ENCODE measurements around the gene PPCDC.

The PPCDC gene

DNA sequence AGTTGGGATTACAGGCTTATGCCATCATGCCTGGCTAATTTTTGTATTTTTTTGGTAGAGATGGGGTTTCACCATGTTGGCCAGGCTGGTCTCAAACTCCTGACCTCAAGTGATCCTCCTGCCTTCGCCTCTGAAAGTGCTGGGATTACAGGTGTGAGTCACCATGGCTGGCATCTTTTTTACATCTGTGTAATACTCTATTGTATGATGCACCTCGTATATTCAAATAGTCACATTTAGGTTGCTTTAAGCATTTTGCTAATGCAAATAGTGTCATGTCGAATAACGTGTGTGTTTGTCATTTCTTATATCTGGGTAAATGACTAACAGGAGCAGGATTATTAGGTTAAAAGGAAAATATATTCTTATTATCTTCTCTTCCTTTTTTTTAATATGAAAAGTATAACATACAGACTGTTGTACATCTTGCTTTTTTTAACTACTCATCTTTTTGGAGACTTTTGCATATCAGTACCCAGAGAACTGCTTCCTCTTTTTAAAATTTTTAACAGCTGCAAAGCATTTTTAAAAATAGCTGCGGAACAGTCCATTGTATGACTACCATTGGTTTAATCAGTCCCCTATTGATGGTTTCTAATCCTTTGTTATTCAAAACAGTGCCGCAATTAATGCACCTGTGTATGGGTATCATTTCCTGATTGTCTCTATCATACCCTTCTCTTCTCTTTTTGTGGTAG, 14.6 kb upstream of the PPCDC start:
- no peak for DNase-seq (ENCODE audit: low read depth in 2 of 2)

DNA sequence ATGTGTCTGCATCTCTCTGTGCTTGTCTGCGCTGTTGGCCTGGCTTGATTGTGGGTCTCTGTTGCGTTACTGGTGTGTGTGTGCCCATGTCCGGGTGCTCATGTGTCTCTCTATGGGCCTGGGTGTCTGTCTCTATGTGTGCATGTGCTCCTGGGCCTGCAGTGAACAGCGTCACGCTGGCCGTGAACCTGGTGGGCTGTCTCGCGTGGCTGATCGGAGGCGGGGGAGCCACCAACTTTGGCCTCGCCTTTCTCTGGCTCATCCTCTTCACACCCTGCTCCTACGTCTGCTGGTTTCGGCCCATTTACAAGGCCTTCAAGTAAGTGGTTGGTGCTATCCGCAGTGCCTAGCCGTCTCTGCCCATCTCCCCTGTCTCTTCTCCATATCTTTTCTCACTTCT, 7.0 kb upstream of the PPCDC start:
- no peak for DNase-seq (ENCODE audit: low read depth in 2 of 2)

DNA sequence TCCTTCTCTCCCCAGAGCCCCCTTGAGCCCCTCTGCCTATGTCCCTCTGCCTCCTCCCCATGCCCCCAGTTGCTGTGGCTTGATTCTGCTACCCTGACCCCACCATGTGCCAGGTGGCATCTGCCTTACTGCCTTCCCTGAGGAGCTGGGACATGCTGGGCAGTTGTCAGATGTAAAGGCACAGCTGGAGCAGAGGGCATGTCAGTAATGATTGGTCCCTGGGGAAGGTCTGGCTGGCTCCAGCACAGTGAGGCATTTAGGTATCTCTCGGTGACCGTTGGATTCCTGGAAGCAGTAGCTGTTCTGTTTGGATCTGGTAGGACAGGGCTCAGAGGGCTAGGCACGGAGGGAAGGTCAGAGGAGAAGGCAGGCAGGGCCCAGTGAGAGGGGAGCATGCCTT, 3.5 kb upstream of the PPCDC start:
- no peak for DNase-seq (ENCODE audit: low read depth in 2 of 2)

DNA sequence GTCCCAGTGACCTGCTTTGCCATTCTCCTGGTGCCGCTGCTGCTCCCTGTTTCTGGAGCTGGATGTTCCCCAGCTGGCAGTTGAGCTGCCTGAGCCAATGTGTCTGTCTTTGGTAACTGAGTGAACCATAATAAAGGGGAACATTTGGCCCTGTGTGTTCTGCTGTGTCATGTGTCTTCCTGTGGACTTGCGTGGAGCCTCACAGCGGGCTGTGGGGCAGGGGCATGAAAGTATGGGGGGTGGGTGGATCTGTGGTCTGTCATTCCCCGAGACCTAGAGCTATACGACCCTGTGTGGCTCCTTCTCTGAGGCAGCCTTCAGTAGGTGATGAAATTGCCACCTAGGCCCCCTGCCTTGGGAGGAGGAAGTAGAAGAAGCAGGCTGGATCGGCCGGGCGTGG, 2.0 kb upstream of the PPCDC start:
- DNase-seq (ENCODE audit: low read depth in 2 of 2) = no peak

DNA sequence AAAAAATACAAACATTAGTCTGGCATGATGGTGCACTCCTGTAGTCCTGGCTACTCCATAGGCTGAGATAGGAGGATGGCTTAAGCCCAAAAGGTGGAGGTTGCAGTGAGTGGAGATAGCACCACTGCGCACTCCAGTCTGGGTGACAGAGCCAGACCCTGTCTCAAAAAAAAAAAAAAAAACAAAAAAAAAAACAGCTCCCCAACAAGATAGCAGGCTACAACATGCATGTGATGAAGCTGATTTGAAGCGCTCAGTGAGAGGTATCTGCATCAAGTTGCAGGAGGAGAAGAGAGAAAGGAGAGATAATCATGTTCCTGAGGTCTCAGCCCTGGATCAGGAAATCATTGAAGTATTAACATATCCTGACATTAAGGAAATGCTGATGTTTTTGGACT, 608 bp upstream of the PPCDC start:
- no peak for DNase-seq (ENCODE audit: low read depth in 2 of 2)

DNA sequence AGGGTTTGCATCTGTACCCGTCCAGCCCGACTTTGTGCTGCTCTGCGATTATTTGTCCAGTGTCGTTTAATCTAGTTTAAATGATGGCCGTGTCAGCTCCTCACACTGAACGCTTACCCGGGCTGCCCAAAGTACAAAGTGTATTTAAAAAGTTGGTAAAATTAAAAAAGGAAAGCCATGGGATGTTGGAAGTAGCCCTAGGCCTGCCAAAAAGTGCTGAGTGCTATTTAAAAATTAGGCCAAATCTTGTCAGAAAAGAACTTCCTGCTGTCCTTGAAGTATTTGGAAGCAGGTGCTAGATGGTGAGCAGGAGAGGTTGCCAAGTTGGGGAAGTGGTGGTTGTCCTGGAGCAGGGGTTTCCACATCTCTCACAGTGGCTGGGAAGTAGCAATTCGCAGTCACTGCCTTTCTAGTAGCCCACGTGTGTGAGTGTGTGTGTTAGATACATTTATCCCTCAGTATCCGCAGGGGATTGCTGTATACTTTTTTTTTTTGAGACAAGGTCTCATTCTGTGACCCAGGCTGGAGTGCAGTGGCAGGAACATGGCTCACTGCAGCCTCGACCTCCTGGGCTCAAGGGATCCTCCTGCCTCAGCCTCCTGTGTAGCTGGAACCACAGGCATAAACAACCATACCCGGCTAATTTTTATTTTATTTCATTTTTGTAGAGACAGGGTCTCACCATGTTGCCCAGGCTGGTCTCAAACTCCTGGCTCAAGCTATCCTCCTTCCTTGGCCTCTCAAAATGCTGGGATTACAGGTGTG, 664 bp downstream of the PPCDC start:
- DNase-seq (ENCODE audit: low read depth in 2 of 2) = no peak

DNA sequence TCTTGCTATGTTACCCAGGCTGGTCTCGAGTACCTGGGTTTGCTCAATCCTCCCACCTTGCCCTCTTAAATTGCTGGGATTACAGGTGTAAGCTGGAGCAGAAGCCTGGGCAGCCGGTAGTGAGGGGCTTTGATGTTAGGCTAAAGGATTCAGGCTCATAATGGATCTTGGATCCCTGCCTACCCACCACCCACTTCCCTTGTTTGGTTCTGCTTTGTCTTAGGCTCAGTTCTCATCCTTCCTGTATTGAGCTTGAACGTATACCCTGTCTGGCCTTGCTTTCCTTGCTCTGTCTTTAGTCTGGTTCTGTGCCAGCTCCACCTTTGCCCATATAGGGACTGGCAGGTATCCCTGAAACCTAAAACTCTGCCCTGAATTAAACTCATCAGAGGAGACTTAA, 1.7 kb downstream of the PPCDC start:
- DNase-seq (ENCODE audit: low read depth in 2 of 2) = no peak

DNA sequence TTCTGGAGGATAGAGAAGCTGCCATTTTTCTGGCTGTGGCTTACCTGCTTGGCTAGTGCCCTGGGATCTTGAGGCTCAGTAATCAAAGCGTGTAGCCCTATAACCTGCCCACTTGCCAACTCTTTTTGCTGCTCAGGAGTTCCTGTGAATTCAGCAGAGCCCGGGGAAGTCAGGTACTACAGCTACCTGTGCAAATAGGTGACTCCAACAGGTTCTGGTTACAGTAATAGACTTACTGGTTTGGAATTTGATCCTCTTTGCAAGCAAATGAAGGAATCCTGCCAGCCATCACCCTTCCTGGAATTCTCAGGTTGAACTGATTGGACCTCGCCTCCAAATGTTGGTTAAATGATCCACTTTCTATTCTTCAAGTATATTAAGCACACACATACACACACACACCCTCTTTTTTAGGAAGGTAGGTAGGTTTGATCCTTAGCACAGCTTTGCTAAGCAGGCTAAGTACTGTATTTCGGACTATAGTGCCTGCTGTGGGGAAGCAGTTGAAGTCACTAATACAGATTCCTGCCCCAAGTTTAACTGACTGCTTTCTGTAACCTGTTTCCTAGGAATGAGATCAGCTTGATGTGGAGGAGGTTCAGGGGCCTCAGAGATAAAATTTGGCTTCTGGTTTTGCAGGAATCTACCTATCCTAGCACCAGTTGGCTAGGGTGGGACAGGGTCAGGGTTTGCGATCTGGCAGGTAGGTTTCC, 2.3 kb downstream of the PPCDC start:
- DNase-seq (ENCODE audit: low read depth in 2 of 2) = no peak

DNA sequence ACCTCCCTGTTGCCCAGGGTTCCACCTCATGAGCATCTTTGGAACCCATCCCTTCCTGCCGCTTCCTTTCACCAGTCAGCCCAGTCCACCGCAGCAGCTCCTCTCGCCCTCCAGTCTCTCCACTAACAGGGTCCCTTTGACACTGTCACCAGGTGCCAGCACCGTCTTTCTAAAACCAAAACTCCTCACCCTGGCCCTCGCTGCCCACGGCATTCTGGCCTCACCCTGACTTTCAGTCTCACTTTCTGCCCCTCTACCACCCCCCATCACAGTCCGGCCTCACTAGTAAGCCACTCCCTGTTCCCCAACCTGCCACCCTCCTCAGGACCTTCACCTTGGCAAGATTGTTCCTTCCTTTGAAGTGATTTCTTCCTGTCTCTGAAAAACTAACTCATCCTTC, 4.2 kb downstream of the PPCDC start:
- no peak for DNase-seq (ENCODE audit: low read depth in 2 of 2)

DNA sequence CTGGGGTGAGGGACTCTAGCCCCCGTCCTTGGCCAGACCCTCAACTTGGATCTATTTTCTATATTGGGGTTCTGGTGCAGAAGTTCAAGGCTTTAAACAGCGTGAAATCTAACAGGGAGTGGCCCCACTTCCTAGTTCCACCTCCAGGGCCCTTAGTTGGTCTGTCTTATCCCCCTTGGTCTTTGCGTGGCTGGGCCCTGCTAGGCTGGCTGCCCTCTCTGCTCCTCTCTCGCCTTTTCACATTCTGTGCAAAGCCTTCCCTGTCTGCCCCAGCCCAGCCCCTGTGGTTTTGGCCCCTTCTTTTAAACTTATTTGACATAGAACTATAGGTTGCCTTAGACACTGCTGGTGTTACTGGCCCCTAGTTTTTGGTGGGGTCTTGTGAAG, 5.6 kb downstream of the PPCDC start:
- no peak for DNase-seq (ENCODE audit: low read depth in 2 of 2)

DNA sequence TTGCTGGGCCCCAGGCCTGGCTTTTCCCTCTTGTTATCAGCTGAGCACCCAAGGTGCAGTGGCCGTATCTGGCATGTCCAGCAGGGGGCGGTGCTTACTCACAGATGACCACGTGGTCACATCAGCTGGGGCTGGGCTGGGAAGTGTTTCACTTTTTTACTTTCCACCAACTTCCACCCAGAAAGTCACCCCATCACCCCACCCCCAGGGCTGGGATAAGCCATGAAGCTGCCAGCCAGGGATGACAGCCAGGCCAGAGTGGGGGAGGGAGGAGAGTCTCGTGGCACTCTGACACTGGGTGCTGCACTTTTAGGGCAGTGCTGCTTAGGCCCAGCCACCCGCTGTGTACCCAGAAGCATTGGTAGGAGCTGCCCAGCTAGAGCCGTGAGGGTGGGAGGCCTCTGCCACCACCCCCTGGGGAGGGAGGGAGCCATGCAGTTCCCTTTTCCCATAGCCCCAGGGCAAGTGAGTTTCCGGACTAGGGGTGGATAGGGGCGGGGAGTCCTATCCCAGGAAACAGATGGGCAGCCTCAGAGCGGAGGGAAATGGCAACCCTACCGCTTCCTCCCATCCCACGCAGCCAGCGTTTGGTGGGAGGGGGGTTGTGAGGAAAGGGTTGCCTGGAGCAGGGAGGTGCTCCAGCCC, 6.1 kb downstream of the PPCDC start:
- DNase-seq (ENCODE audit: low read depth in 2 of 2) = peak; percentile 64 to 67

DNA sequence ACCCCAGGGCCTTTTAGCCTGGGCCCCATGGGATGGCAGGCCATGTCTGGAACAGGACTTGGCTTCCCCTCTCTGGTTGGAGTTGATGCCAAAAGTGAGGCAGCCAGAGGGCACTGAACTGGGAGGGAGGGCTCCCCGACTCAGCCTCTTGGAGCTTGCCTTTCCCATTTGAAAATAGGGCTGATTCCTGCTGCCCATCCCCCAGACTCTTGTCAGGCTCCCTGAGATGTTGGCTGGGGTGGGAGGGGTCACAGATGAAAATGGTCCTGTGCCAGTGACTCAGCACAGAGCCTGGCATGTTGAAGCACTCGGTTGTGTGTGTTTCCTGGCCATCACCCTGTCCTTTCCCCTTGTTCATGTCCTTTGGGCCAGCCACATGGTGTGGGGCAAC, 6.6 kb downstream of the PPCDC start:
- no peak for DNase-seq (ENCODE audit: low read depth in 2 of 2)

DNA sequence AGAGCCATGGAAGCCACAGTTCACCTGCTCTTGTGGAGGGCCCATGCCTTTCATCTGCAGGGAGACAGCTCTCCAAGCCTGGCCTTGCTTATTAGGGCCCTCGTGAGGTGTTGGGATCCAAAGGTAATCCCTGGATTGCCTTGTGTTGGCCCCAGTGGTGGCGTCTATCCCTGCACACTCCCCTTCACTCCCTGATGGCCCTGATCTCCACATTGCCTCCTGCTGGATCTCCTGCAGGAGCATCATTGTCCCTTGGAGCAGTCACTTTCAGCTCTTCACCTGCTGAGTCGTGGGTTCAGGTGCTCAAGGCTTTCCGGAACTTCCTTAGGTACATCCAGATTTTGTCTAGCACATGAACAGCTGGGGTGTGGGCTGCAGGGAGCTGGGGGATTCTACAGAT, 7.0 kb downstream of the PPCDC start:
- DNase-seq (ENCODE audit: low read depth in 2 of 2) = no peak

DNA sequence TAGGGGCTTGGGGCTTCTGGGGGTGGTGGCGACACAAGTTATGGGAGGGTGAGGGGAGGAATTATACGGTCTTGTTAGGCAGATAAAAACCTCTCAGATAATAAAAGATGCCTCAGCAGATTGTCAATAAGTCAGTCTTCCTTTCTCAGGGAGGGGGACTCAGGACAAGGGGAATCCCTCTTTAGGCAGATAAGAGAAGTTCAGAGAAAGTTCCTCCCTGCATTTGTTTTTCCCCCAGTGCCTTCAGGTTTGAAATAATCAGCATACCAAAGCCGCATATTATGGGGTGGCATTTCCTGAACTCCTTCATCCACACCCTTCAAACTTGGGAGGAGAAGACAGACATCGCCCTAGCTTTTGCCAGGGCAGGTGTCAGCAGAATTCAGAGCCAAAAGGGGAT, 8.5 kb downstream of the PPCDC start:
- DNase-seq (ENCODE audit: low read depth in 2 of 2) = no peak

DNA sequence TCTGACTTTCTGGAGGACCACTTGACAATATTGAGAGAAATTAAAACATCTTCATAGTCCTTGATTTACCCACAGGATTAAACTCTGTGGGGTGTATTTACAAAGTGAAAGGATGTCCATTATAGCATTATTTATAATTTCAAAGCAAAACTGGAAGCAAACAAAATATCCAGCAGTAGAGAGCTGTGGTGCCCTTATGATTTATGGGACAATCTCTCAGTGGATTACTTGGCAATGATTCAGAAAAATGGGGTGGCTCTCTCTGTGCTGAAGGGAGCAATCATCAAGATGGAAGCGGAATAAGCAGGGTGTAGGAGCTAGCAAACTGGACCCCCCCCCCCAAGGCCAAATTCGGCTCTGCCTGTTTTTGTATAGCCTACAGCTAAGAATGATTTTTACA, 9.0 kb downstream of the PPCDC start:
- no peak for DNase-seq (ENCODE audit: low read depth in 2 of 2)

DNA sequence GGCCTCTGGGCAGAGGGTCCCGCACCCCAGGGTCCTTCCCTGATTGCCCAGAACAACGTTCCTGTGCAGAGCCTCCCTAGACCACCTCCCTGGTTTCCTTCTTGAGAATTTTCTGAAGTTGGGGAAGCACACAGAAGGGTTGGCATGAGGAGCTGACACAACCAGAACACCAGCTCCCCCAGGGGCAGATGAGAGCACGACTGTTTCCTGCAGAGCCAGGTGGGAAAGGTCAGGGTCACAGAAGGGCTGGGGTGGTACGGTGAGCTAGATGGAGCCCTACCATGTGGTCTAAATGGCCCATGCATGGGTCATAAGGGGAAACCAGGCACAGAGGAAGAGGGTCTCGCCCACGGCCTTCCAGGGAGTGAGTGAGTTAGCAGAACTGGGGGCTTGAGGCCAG, 10.4 kb downstream of the PPCDC start:
- DNase-seq (ENCODE audit: low read depth in 2 of 2) = no peak

DNA sequence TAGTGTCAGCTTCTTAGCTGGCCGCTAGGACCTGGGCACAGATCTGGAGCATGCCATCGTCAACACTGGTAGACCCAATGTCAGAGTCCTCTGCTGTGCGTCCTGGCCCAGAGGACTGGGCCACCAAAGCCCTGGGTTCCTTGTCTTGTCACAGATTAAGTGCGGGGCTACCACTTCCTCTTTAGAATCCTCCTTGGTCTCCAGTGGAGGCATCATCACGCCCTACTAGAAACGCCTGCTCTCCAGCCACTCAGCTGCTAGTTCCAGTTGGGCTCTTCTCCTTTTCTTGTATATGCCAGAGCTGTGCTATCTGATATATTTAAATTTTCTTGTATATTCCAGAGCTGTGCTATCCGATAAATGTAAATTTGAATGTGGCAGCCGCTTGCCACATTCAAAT, 11.2 kb downstream of the PPCDC start:
- no peak for DNase-seq (ENCODE audit: low read depth in 2 of 2)

DNA sequence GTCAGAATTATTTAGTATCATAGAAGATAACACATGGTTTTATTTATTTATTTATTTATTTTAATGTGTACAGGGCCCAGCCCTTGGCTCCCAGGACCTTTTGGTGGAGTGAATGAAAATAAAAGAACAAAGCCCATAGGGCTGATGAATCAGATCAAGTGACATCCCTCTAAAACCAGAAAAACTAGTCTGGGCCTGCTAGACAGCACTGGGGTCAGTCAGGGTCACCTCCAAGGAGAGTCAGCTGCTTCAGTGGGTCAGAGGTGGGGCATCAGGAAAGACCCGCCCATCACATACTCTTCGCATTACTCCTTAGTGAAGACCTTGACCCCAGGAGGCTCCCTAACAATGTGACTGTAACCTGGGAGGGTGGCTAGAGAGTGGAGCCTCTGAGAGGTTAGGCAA, 12.8 kb downstream of the PPCDC start:
- DNase-seq (ENCODE audit: low read depth in 2 of 2) = no peak

DNA sequence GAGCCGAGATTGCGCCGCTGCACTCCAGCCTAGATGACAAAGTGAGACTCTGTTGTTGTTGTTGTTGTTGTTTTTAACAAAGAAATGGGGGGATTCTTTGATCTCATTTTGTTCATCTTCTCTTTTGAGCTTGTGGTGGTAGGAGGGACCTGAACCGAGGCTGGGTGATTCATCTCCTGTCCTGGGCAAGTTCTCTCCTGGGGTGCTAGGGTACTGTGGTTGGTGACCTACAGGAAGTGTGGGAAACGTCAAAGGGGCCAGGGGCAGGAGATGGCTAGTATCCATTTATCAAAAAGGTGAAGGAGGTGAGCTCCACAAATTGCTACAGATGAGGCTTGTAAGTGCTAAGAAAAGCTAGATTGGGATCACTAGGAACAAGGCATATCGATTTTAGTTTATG, 14.3 kb downstream of the PPCDC start:
- no peak for DNase-seq (ENCODE audit: low read depth in 2 of 2)

DNA sequence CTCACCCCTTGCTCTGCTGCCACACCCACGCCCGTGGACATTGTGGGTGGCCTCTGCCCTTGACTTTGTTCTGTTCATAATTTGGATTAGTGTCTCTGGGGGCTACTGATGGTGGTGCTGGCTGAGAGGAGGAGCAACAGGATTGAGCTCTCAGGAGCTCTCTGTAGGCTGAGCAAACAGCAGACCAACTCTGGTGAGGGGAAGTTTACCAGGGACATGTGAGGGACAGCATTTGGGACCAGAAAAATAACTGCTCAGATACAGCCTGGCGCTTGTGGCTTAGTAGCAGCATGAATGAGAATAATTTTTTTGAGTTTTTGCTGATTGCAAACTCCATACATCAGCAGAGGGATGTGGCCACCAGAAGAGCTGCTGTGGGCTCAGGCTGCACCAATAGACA, 14.8 kb downstream of the PPCDC start:
- no peak for DNase-seq (ENCODE audit: low read depth in 2 of 2)

DNA sequence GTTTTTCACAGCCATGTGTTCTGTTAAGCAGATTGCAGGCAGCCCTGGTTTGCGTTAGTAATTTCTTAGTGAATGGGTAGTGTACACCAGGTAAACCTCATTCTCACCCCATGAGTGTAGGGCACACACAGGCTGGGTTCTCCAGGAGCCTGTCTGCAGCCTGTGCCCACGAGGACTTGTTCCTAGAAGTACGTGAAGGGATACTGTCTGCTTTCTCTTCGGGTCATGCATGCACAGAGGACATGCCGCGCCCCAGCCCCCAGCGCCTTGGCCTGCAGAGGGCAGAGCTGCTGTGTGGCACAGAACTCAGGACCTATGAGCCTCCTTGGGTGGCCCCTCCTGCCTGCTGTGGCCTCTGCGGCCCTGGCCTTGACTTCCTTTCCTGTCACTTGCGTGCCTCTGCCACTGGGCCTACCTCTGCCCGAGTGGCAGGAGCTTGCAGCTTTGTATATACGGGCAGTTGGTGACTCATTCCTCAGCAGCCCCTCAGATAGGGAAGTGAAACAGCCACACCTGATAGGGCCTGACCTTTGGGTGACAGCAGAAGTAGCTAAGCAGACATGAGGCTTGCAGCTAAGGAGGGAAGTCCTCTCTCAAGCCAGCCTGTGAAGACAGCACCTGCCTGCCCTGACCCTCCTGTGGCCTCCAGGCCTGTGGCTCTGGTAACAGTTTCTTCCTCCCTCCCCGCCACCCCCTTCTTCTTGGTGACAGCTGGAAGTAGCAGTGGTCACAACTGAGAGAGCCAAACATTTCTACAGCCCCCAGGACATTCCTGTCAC, 19.5 kb downstream of the PPCDC start:
- no peak for DNase-seq (ENCODE audit: low read depth in 2 of 2)
